GM18499 (cell line): ENCODE measurements around the gene SEC23B.
"Not testable (repeated sequence)": the region's sequence is repeated elsewhere in the genome, so short reads cannot be mapped to it uniquely, and the experiment has no call there.

Experiments
- ATAC-seq: cut with Tn5 transposase; IDR thresholded peaks from one replicate; pipeline ENCODE4 v1.9.1; 2021; ENCODE audit warnings: moderate number of reproducible peaks; ENCODE audit not compliant: insufficient read depth, unreplicated experiment

SEC23B gene

DNA sequence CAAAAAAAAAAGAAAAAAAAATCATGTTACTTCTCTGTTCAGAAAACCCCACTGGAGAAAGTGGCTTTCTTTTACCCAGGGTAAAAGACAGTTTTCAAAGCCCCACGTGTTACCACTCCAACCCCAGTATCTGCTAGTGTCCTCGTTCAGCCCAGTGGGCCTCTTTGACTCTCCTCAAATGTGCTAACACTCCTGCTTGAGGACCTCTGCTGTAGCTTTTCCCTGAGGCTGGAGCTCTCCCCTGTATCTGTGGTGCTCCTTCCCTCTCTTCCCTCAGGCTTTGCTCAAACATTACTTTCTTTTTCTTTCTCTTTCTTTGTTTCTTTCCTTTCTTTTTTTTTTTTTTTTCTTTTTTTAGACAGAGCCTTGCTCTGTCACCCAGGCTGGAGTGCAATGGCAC, 15.3 kb downstream of the SEC23B start:
- ATAC-seq = no peak

GRCh38 chr20:18524646-18525045, 16.9 kb downstream of the SEC23B start:
- no peak for ATAC-seq

DNA sequence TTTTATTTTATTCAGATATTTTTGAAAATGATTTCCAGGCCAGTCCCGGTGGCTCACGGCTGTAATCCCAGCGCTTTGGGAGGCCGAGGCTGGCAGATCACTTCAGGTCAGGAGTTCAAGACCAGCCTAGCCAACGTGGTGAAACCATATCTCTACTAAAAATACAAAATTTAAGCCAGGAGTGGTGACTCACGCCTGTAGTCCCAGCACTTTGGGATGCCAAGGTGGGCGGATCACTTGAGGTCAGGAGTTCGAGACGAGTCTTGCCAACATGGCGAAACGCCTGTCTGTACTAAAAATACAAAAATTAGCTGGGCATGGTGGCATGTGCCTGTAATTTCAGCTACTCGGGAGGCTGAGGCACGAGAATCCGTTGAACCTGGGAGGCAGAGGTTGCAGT, 19.0 kb downstream of the SEC23B start:
- ATAC-seq = not testable (repeated sequence)

- no peak for ATAC-seq
These were observed 19.6 kb downstream of the SEC23B start for GRCh38 chr20:18527339-18527738.

DNA sequence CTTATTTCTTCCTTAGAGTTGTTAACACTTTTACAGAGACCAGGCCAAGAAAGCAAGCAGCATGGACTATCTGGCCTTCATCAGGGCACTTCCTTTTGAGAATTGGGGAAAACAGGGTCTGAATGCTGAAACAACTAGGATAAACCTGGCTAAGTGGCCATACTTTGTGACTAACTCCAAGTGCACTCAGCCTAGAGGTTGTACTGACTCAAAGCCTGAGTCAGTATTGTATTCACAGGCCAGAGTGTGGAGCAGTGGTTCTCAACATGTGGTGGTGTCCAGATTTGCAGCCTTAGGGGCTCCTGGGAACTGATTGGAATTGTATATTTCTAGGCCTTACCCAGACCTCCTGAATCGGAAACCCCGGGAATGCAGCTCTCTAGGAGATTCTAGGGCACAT, 20.1 kb downstream of the SEC23B start:
- no peak for ATAC-seq

DNA sequence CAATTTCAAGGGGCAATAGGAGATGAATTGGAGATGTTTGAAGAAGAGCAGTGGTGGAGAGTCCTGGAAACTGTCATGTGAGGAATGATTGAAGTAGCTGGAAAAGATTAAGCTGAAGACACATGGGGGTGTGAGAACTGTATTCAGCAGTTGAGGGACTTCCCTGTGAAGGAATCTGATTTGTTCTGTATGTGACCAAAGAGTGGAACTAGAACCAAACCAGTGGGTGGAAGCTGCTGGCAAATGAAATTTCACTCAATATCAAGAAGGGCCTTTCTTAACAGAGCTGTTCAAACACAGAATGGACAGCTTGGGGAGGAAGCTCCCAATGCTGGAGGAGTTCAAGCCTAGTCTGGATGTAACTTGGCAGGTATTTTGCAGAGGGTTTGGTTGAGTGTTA, 21.3 kb downstream of the SEC23B start:
- ATAC-seq = no peak

- ATAC-seq = no peak
These were observed 24.9 kb downstream of the SEC23B start for GRCh38 chr20:18532626-18533025.

DNA sequence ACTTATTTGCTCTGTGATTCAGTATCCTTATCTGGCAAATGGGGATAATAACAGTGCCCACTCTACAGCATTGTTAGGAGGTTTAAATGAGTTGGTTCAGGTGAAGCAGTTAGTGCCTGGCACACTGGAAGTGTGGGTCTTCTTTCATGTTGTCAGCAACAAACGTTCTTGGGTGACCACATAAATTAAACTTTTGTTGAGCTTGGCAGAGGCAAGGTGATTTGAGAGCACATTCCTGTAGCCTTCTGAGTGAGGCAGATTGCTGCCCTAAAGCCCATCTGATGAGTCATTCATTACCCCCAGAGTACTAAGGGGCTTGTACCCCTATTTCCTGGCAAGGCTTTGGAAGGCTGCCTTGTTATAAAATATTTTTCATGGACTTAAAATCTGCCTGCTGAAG, 25.8 kb downstream of the SEC23B start:
- ATAC-seq = no peak

GRCh38 chr20:18533978-18534644, 26.4 kb downstream of the SEC23B start:
- ATAC-seq = no peak

GRCh38 chr20:18537651-18538050, 29.9 kb downstream of the SEC23B start:
- no peak for ATAC-seq

DNA sequence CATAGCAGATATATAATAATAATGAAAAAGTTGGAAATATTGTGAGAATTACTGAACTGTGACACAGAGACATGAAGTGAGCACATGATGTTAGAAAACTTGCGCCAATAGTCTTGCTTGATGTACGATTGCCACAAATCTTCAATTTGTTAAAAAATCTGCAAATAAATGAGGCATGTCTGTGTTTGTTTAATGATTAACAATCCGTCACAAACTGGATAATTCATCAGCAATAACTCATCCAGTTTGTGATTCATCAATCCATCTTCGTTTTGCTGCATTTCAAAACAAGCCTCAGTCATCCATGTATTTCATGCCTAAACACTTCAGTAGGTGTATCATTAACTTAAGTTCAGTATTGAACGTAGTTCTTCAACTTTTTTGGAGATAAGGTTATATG, 34.0 kb downstream of the SEC23B start:
- no peak for ATAC-seq

DNA sequence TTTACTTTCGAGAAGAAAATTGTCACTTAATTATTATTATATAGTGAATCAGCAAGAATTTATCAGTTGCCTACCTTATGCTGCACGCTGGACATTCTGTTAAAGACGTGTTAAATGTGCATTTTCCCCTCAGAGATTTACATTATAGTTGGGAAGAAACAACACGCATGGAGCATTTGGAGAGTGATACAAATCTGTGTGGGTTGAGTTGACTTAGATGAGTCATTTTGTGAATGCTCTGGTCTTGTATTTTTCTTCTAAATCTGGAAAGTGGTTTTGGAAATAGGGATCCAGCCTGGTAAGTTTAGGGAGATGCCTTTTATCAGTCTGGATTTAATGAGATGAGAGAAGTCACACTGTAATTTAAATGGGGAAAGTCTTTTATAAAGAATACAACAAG, 35.5 kb downstream of the SEC23B start:
- ATAC-seq = no peak

- ATAC-seq = no peak
These were observed 36.2 kb downstream of the SEC23B start for GRCh38 chr20:18543932-18544331.

DNA sequence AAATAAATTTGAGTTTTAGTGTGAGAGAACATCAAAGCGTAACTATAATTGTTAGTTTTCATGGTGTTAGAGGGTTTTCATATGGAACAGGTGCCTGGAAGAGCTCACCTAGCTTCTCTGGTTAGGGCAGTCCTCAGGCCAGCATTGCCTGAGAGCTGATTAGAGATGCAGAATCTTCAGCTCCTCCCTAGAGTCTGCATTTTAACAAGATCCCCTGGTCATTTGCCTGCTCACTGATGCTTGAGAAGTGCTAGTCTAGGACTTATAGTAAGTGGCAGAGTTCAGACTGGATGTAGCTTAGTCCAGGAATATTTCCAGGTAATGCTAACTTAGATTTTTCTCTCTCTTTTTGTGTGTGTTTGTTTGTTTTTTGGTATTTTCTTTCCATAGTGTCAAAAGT, 37.8 kb downstream of the SEC23B start:
- ATAC-seq = no peak

- ATAC-seq = no peak
These were observed 40.7 kb downstream of the SEC23B start for GRCh38 chr20:18548465-18548864.

DNA sequence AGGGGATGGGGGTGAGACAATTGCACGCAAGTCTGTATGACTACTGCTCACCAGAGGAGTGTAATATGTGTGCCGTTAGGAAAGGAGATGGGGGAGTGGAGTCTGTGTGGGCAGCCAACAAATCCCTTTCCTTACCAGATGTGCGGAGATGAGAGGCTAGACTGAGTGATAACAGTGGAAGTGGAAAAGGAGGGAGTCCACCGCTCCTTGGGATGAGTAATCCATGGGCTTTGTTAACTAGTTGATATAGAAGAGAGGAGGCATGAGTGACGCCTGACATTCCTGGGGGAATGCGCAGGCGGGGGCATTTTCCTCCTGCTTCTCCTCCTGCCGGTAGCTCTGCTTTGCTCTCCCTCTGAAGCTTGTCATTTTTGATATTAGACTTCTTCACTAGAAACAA, 46.0 kb downstream of the SEC23B start:
- ATAC-seq = no peak

DNA sequence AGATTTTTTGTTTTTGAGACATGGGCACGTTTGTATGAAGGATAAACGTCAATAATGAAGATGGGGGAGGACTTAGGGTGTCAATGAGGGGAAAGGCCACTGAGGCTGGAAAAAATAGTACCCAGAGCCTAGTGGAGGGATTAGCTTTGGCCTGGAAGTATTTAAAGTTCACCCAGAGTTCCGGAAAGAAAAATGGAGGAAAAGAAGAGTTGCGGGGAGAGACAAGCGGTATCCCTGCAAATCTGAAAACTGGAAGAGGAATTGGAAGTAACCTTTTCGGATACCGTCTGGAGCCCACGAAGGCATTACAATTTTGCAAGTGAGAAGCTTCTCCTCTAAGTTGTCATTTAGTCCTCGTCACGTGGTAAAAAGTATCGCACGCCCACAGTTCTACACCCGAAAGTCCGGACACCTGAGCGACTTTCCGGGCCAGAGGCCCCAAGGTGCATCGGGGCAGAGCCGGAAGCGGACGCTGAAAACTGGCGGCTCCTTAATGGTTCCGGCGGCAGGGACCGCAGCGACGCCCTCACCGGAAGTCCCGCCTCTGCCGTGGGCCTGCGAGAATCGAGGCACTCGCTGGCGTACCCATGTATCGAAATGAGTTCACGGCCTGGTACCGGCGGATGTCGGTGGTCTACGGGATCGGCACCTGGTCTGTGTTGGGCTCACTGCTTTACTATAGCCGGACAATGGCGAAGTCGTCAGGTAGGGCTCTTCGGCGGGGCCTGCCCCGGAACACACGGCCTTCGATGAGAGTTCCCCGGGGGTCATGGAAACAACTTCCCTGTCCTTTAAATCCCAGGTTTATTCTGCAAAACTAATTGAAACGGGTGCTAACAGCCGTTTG, 59.4 kb downstream of the SEC23B start, which contains the start of gene SMIM26:
Gene SMIM26, plus strand, starts transcription at position 541 of the 847 bp plus-strand sequence. Its CDS starts 47 bp downstream, at position 588.
- peak; percentile 89 for ATAC-seq

DNA sequence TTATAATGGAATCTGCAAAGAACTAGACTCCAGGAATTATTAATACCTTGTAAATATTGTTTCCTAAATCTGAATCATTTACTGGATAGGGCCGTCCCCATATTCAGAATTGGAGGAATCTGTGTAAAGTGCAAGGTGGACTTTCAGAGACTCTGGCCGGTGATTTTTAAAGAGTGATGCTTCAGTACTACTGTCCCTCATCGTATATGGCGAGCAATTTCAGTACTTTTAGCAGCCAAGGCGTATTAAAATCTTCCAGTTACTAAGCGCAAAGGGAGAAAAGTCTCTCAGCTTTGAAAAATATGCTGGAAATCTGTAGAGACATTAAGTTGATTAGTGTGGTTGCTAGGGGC, 60.0 kb downstream of the SEC23B start:
- no peak for ATAC-seq

GRCh38 chr20:18571009-18571408, 63.3 kb downstream of the SEC23B start:
- ATAC-seq = no peak

GRCh38 chr20:18571578-18571977, 63.8 kb downstream of the SEC23B start:
- ATAC-seq = no peak

DNA sequence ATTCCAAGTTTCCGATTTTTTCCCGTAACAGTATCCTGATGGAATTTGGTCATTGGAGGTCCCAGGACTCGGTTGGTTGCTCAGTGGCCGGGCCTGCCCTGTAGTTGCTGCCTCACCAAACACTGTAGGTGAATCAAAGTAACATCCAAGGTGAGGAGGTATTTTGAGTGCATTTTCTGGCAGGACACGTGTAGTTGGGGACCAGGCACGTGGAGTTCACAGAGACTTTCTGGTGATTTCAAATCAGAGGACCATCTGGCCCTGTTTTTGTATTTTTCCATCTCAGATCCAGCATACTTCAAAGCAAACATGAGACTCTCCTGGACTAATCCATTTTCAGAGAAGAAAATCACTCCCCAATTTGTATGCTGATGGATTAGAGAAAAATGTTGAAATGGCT, 70.2 kb downstream of the SEC23B start:
- ATAC-seq = no peak

DNA sequence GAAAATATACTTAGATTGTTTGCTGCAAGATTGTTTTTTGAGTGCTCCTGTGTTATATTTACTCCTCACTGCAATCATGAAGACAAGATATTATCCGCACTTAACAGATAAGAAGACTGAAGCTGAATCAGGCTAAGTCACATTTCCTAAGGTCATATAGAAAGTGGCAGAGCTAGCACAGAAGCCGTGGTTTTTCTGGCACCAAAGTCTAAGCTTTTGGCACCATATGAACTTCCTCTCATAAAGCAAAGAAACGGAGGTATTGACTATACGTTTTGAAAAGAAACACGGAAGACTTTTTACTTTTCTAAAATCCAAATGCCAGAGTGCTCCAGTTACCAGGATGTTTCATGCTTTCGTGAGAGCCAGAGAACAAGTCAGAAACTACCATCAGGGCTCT, 70.8 kb downstream of the SEC23B start:
- ATAC-seq = no peak
